Colonic mucosa (tissue), 4 donors: ENCODE results near the gene PTCH2. TPM values are rescaled to one million over a fixed set of nuclear protein-coding genes. Genes with fewer than 3 reads are reported as not detected.

Experiments
- DNase-seq: peaks from one replicate; pipeline ENCODE4 v3.0.0-alpha.2; 2020
- H3K27ac ChIP-seq: fragments of 200-600 bp; one replicate; pipeline ENCODE4 v1.8.0; 2021
- H3K27me3 ChIP-seq: fragments of 200-600 bp; one replicate; pipeline ENCODE4 v1.8.0; 2021
- H3K36me3 ChIP-seq: fragments of 200-600 bp; one replicate; pipeline ENCODE4 v1.8.0; 2021
- H3K4me1 ChIP-seq: fragments of 200-600 bp; one replicate; pipeline ENCODE4 v1.8.0; 2021; ENCODE audit warnings: mild to moderate bottlenecking
- H3K4me3 ChIP-seq: fragments of 200-600 bp; one replicate; pipeline ENCODE4 v1.8.0; 2021
- H3K9ac ChIP-seq, 2 donors: one replicate each; pipeline ENCODE4 v1.7.0; 2013; ENCODE audit warnings: control low read depth in 2 of 2, low read depth in 2 of 2, low read length in 2 of 2
- H3K9me3 ChIP-seq: fragments of 200-600 bp; one replicate; pipeline ENCODE4 v1.8.0; 2021
- intact Hi-C: fragments of 100-400 bp; cut with DNase I; formaldehyde crosslinking; loops from one replicate; pipeline ENCODE4 v1.14.1; 2022
- total RNA-seq, 2 donors: library from RNA; stranded (reverse); fragmentation: NEBNext Ultra II Directional in 1 of 2; extraction: Animal tissue kit (Norgen Biotek cat#: 25700) in 1 of 2; gene quantifications; one replicate each; pipeline ENCODE4 v1.2.1, GENCODE V29; 2021
- TF ChIP-seq, protein P1 (sequence below): fragments of 200-600 bp; IDR thresholded peaks from one replicate; pipeline ENCODE4 v1.8.0; 2022; ENCODE audit warnings: antibody characterized with exemption, mild to moderate bottlenecking
- donor health status: healthy.
- donor health status: DM: no; HTN: no; CAD: no.
- donor health status: DM: no; HTN: no; CAD: no.

PTCH2 gene
- total RNA-seq, 2 donors from 2014 or later, result 0.48 to 0.52 TPM

DNA sequence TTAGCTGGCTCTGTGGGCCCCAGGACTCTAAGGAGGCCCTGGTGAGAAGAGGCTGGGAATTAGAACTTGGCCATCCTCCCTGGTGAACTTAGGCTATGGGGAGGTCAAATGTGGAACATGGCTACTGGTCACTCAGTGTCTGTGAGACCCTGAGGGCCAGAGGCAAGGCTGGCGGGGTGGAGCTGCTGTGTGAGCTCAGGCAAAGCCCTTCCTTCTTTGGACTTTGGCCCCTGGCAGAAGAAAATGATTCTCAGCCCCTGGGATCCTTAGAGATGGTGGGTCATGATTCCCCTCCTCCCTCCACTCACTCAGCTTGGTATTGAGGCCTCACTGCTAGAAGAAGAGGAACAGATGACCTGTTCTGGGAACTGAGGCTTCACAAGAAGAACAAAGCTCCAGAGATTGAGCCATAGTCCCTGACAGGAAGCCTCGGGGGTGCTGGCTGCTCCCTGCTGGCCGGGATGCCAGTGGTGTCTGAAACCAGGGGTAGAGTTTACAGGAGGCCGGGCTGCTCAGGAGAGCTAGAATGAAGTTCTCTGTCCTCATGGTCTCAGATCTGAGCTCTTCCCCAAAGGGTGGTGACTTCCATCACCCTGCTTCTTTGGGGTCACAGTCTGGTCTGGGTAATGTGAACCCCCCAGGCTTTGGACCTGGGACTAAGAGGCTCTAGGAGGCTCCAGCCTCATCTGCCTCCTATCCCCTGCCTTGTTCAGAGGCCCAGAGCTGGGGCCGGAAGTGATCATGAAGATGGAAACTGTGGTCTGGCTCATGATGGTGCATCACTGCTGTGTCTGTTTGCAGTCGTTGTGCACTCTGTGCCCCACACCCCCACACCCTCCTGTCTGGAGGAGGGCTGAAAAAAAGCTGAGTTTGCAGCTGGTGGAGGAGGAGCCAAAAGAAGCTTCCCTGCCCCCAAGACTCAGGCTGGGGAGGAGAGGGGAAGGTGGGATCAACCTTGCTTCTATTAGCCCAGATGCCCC, 33.8 kb downstream of the PTCH2 start:
- H3K9ac ChIP-seq, result peak overlapping the region; percentile 76 to 84
- H3K27ac ChIP-seq, result peak overlapping the region; percentile 94
- peak overlapping the region; percentile 5 for H3K4me3 ChIP-seq
- H3K9me3 ChIP-seq, result no peaks in the 10 kb centered on the region
- DNase-seq, result peak; percentile 76
- H3K27me3 ChIP-seq, result no peaks in the 10 kb centered on the region
- peaks cover 36% of the 10 kb centered on the region for H3K4me1 ChIP-seq
- TF ChIP-seq, protein P1, sequence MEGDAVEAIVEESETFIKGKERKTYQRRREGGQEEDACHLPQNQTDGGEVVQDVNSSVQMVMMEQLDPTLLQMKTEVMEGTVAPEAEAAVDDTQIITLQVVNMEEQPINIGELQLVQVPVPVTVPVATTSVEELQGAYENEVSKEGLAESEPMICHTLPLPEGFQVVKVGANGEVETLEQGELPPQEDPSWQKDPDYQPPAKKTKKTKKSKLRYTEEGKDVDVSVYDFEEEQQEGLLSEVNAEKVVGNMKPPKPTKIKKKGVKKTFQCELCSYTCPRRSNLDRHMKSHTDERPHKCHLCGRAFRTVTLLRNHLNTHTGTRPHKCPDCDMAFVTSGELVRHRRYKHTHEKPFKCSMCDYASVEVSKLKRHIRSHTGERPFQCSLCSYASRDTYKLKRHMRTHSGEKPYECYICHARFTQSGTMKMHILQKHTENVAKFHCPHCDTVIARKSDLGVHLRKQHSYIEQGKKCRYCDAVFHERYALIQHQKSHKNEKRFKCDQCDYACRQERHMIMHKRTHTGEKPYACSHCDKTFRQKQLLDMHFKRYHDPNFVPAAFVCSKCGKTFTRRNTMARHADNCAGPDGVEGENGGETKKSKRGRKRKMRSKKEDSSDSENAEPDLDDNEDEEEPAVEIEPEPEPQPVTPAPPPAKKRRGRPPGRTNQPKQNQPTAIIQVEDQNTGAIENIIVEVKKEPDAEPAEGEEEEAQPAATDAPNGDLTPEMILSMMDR, result no peak
- intact Hi-C loops, result no loop called here
- peaks cover 11% of the 10 kb centered on the region for H3K36me3 ChIP-seq

DNA sequence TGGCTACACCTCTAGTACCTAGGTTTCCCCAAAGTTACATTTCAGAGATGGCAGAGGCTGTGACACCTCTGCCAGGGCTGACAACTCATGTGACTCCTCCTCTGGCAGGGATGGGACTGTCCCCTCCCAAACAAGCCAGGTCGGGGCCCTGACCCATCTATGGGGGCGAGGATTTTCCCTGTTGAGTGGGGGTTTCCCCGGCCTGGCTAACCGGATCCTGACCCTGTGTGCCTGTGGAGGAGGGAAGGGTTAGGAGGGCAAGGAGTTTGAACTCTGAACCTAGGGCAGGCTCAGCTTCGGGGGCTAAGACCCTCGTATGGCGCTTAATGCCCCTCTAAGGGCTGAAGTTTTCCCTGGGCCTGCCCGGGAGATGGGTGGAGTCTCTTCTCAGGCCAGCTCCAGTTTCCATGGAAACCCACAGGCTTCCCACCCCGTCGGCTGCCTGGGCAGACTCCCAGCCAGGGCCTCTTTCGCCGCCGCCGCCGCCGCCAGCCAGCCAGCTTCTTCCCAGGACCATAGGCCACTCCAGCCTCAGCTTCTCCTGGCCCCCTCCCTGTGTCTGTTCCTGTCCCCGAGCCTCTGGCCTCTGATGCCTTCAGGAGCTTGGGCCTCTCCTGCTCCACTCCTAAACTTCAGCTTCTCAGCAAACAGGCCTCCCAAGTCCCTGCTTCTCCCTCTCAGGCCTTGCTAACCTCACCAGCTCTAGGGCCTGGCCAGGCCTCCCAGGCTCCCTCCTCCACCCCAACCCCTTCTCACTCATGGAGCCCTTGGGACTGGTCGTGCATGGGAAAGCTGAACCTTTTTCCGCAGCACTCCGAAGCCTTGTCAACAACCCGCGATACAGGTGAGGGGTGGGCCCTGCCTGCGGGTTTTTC, 34.8 kb downstream of the PTCH2 start, which contains the start of gene BTBD19:
Gene BTBD19 (plus strand): TSS at position 461 of the 875 bp plus-strand sequence. CDS start 298 bp downstream, at position 759.
- H3K4me1 ChIP-seq, result peaks cover 36% of the 10 kb centered on the region

GRCh38 chr1:44807364-44808062, 35.5 kb downstream of the PTCH2 start:
- TF ChIP-seq, protein P1, result no peak
- intact Hi-C loops, result no loop called here
- H3K4me3 ChIP-seq, result no peak overlapping the region

More for the DNA sequence above, 34.8 kb downstream of the PTCH2 start, which contains the start of gene BTBD19:
- H3K9ac ChIP-seq, result peak within 1 kb of the TSS; percentile 76 to 84
- no peaks in the 10 kb centered on the region for H3K9me3 ChIP-seq
- peak within 1 kb of the TSS; percentile 94 for H3K27ac ChIP-seq
- peak within 1 kb of the TSS; percentile 5 for H3K4me3 ChIP-seq
- H3K36me3 ChIP-seq, result peaks cover 13% of the 10 kb centered on the region
- H3K27me3 ChIP-seq, result no peaks in the 10 kb centered on the region
- intact Hi-C loops, result no loop called here
- TF ChIP-seq, protein P1, result no peak
- peak; percentile 70 for DNase-seq

GRCh38 chr1:44806704-44807363, 36.2 kb downstream of the PTCH2 start, which contains the start of gene DYNLT4:
TSS of gene DYNLT4 (minus strand) at chr1:44807351. CDS start at chr1:44806668, 683 bp downstream.
- Histone ChIP-seq H3K9ac (peak within 1 kb of the TSS; percentile 76 to 84), H3K36me3 (peaks cover 13% of the 10 kb centered on the region), H3K9me3 (no peaks in the 10 kb centered on the region), H3K27me3 (no peaks in the 10 kb centered on the region), H3K4me3 (no peak within 1 kb of the TSS), H3K4me1 (peaks cover 36% of the 10 kb centered on the region), H3K27ac (peak within 1 kb of the TSS; percentile 94)
- TF ChIP-seq, protein P1, result no peak
- intact Hi-C loops, result no loop called here
- DNase-seq, result no peak

More at GRCh38 chr1:44807364-44808062, 35.5 kb downstream of the PTCH2 start:
- H3K36me3 ChIP-seq, result peaks cover 13% of the 10 kb centered on the region
- peak overlapping the region; percentile 94 for H3K27ac ChIP-seq
- DNase-seq, result peak; percentile 98
- H3K9ac ChIP-seq, result peak overlapping the region; percentile 76 to 84
- no peaks in the 10 kb centered on the region for H3K9me3 ChIP-seq
- H3K27me3 ChIP-seq, result no peaks in the 10 kb centered on the region
- peaks cover 36% of the 10 kb centered on the region for H3K4me1 ChIP-seq
